Spleen (tissue), 7 donors: ENCODE measurements around the gene ZFP90.

Source experiments
- CTCF ChIP-seq, 11 experiments: fragments of 200-600 bp in 7 of 11; fragments of 450-650 bp in 4 of 11; sonication (generic) in 4 of 11; IDR thresholded peaks in 8 of 11; conservative IDR thresholded peaks in 3 of 11; 1 replicate in 7 of 11; 2 replicates in 4 of 11; pipeline versions ENCODE4 v1.4.0 to v1.8.0; 2016 to 2021; ENCODE audit warnings: antibody characterized with exemption in 11 of 11, inconsistent platforms in 4 of 11, mild to moderate bottlenecking in 1 of 11
- POLR2A ChIP-seq, 3 donors: fragments of 450-650 bp; IDR thresholded peaks; one replicate each; pipeline ENCODE4 v1.5.1; 2017; ENCODE audit warnings: antibody characterized with exemption in 3 of 3, mild to moderate bottlenecking in 1 of 3
- POLR2AphosphoS5 ChIP-seq, 3 donors: sonication (generic); formaldehyde crosslinking; IDR thresholded peaks; one replicate each; pipeline ENCODE4 v1.5.1; 2017; ENCODE audit warnings: antibody characterized with exemption in 3 of 3
- donor health status: DM: no; HTN: no; CAD: no; lungs with moderate emphysema.
- donor health status: DM: no; HTN: no; CAD: no.
- donor health status: DM: no; HTN: no; CAD: no.

- TF ChIP-seq POLR2A (IDR thresholded peaks at IDR 0.05) (no peak), CTCF (IDR thresholded peaks at IDR 0.05 in 8 of 11, conservative IDR thresholded peaks at IDR 0.05 in 3 of 11) (no peak), POLR2AphosphoS5 (IDR thresholded peaks at IDR 0.05) (no peak)
Observed at GRCh38 chr16:68499006-68499405, 40.1 kb upstream of the ZFP90 start.
